GM12873 (cell line): ENCODE measurements around the gene CCDC87.

Experiments used
- TF ChIP-seq, protein P1 (sequence below): IDR thresholded peaks from 2 replicates; pipeline ENCODE4 v1.5.1; 2012; ENCODE audit warnings: low read depth, mild to moderate bottlenecking, moderate library complexity, low read length, control low read depth; ENCODE audit not compliant: insufficient read depth; ENCODE audit errors: missing control alignments

CCDC87 gene

DNA sequence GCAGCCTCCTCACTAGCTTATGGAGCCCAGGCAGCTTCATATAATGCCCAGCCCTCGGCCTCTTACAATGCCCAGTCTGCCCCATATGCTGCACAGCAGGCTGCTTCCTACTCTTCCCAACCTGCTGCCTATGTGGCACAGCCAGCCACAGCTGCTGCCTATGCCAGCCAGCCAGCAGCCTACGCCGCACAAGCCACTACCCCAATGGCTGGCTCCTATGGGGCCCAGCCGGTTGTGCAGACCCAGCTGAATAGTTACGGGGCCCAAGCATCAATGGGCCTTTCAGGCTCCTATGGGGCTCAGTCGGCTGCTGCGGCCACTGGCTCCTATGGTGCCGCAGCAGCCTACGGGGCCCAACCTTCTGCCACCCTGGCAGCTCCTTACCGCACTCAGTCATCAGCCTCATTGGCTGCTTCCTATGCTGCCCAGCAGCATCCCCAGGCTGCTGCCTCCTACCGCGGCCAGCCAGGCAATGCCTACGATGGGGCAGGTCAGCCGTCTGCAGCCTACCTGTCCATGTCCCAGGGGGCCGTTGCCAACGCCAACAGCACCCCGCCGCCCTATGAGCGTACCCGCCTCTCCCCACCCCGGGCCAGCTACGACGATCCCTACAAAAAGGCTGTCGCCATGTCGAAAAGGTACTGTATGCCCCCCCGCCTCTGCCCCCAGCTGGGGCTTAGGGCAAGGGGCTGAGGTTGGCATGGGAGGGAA lies 32.3 kb upstream of the CCDC87 start:
- TF ChIP-seq, protein P1, sequence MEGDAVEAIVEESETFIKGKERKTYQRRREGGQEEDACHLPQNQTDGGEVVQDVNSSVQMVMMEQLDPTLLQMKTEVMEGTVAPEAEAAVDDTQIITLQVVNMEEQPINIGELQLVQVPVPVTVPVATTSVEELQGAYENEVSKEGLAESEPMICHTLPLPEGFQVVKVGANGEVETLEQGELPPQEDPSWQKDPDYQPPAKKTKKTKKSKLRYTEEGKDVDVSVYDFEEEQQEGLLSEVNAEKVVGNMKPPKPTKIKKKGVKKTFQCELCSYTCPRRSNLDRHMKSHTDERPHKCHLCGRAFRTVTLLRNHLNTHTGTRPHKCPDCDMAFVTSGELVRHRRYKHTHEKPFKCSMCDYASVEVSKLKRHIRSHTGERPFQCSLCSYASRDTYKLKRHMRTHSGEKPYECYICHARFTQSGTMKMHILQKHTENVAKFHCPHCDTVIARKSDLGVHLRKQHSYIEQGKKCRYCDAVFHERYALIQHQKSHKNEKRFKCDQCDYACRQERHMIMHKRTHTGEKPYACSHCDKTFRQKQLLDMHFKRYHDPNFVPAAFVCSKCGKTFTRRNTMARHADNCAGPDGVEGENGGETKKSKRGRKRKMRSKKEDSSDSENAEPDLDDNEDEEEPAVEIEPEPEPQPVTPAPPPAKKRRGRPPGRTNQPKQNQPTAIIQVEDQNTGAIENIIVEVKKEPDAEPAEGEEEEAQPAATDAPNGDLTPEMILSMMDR: no peak

DNA sequence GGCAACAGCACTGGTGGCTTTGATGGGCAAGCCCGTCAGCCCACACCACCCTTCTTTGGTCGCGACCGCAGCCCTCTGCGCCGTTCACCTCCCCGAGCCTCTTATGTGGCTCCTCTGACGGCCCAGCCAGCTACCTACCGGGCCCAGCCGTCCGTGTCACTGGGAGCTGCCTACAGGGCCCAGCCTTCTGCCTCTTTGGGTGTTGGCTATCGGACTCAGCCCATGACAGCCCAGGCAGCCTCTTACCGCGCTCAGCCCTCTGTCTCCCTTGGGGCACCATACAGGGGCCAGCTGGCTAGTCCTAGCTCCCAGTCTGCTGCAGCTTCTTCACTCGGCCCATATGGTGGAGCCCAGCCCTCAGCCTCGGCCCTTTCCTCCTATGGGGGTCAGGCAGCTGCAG lies 31.6 kb upstream of the CCDC87 start:
- TF ChIP-seq, protein P1: no peak

DNA sequence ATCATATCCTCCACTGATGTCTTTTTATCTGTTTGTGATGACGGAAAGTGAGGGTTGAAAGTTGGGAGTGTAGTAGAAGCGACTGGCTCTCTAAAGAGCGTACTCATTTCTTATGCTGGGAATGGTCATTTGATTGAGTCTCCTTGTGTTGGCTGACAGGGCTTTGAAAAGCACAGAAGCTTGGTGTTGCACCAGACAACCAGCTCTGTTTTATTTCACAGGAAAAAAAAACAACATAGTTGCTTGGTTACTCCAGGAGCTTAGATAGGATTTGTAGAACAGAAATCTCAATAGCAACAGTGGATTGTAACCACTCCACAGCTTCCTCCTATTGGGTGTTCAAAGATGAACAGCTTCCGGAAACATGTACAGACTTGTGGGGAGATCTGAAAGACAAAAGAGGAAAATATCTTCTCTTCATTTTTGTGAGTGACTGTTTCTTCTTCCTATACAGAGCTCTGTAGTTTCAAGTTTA lies 26.3 kb upstream of the CCDC87 start:
- TF ChIP-seq, protein P1: no peak

DNA sequence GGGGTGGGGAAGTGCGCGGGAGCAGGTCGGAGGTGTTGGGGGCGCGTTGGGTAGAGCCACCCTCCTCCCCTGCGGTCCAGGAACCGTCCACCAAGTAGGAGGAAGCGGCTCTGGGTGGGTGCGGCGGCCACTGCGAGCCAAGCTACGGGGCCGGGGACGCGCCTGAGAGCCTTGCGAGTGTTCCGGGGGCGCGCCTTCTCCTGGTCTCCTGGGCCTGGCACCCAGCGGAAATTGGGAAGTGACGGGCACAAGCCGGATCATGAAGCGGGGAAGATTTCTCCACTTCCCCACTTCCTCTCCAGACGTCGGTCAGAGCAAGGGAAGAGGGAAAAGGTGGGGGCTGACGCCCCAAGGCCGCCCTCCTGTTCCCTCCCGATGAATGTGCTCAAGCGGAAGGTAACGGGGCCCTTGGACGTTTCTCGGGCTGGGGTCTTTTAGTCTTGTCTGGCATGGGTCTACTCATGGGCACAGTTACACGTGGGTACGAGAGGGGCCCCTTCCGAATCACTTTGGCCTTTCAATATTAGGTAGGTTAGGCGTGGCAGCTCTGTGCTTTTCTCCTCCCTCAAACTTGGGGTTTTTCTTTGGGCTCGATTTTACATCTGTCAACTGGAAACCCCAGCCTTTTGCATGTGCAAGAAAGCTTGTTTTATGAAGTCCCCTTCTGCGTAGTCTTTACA lies 24.4 kb upstream of the CCDC87 start:
- TF ChIP-seq, protein P1: no peak

DNA sequence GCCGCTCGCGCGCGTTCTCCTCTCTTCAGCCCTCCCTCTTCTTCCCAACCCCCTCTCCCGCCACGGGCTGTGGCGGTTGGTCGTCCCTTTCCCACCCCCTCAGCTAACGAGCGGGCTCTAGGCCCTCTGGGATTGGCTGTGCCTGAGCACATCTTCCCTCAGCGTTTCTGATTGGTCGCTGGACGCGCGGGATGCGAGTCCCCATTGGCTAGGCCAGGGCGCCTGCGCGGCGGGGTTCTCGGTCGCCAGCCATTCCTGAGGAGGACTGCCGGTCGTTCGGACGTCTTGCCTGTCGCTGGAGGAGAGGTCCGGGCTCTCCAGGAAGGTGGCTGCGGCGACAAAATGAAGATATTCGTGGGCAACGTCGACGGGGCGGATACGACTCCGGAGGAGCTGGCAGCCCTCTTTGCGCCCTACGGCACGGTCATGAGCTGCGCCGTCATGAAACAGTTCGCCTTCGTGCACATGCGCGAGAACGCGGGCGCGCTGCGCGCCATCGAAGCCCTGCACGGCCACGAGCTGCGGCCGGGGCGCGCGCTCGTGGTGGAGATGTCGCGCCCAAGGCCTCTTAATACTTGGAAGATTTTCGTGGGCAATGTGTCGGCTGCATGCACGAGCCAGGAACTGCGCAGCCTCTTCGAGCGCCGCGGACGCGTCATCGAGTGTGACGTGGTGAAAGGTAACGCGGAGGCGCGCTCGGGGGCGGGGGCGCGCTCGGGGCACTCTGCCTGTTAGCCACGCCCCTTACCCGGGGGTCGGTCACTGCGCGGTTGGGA lies 23.7 kb upstream of the CCDC87 start, which contains the start of gene RBM14:
TSS of gene RBM14 (plus strand) at position 252 of the 776 bp plus-strand sequence. CDS start at position 343, 91 bp downstream.
- TF ChIP-seq, protein P1: no peak

DNA sequence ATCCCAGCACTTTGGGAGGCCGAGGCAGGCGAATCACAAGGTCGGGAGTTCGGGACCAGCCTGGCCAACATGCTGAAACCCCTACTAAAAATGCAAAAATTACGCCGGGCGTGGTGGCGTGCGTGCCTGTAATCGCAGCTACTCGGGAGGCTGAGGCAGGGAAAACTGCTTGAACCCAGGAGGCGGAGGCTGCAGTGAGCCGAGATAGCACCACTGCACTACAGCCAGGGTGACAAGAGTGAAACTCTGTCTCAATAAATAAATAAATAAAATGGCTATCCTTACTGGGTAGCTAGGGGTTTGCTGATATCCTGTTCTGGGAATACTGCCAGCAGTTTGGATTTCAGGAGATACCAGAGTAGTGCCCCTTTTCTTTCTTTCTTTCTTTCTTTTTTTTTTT lies 21.2 kb upstream of the CCDC87 start:
- TF ChIP-seq, protein P1: no peak

DNA sequence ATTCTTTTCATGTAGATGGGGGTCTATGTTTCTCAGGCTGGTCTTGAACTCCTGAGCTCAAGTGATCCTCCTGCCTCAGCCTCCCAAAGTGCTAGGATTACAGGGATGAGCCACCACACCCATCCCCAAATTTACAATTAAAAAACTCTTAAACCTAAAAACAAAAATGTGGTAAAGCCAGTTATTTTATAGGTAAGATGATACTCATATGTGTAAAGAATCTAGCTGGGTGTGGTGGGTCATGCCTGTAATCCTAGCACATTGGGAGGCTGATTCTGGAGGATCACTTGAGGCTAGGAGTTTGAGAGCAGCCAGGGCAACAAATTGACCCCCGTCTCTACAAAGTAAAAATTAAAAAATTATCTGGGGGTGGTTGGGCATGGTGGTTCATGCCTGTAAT lies 19.6 kb upstream of the CCDC87 start:
- TF ChIP-seq, protein P1: no peak
